Measurements from ENCODE around the gene RANBP17. TPM values are rescaled to one million over a fixed set of nuclear protein-coding genes. Genes with fewer than 3 reads are reported as not detected.
A peak's percentile ranks its signal among the peaks of the same experiment; 100 is the strongest.
"Not testable (repeated sequence)": the region's sequence is repeated elsewhere in the genome, so short reads cannot be mapped to it uniquely, and the experiment has no call there.

The RANBP17 gene
- total RNA-seq, 2 experiments from 2014 or later: 0.13 TPM; not detected in 1

GRCh38 chr5:171270136-171270535 is 408.3 kb downstream of the RANBP17 start:
- Mint-ChIP-seq H3K9me3 (ENCODE audit: insufficient read depth) (no peaks in the 10 kb centered on the region), H3K27ac (no peak overlapping the region), H3K27me3 (ENCODE audit: low read depth) (peaks cover 20% of the 10 kb centered on the region), H3K36me3 (ENCODE audit: low read depth) (no peaks in the 10 kb centered on the region), H3K4me1 (ENCODE audit: low read depth) (peaks cover 22% of the 10 kb centered on the region), H3K4me3 (no peak overlapping the region)
- DNase-seq (no peak), ATAC-seq (no peak)
- POLR2A ChIA-PET: no interaction called here
- CTCF ChIA-PET: no interaction called here

- H3K4me1 Mint-ChIP-seq (ENCODE audit: low read depth): peaks cover 13% of the 10 kb centered on the region
- DNase-seq (no peak), ATAC-seq (no peak)
- CTCF ChIA-PET: interaction anchor here (1.3 kb wide), 1 partner anchor 64 kb away, joined by 12 read pairs; no protein-coding TSS in a partner anchor
- H3K27me3 Mint-ChIP-seq (ENCODE audit: low read depth): peaks cover 21% of the 10 kb centered on the region
- H3K36me3 Mint-ChIP-seq (ENCODE audit: low read depth): no peaks in the 10 kb centered on the region
- no peaks in the 10 kb centered on the region for H3K9me3 Mint-ChIP-seq (ENCODE audit: insufficient read depth)
- H3K27ac Mint-ChIP-seq: no peak overlapping the region
- POLR2A ChIA-PET: interaction anchor here (0.6 kb wide), 1 partner anchor 102 kb away, joined by 3 read pairs; no protein-coding TSS in a partner anchor
- H3K4me3 Mint-ChIP-seq: no peak overlapping the region
Observed at GRCh38 chr5:171271798-171272197, 410.0 kb downstream of the RANBP17 start.

GRCh38 chr5:171272996-171273970 is 411.5 kb downstream of the RANBP17 start:
- H3K4me3 Mint-ChIP-seq: no peak overlapping the region
- no peak for ATAC-seq
- peak; percentile 37 for DNase-seq
- H3K27ac Mint-ChIP-seq: no peak overlapping the region
- H3K4me1 Mint-ChIP-seq (ENCODE audit: low read depth): peaks cover 13% of the 10 kb centered on the region
- no peaks in the 10 kb centered on the region for H3K36me3 Mint-ChIP-seq (ENCODE audit: low read depth)
- H3K9me3 Mint-ChIP-seq (ENCODE audit: insufficient read depth): no peaks in the 10 kb centered on the region
- H3K27me3 Mint-ChIP-seq (ENCODE audit: low read depth): peaks cover 21% of the 10 kb centered on the region
- CTCF ChIA-PET: interaction anchor here (0.7 to 1.5 kb wide), 8 partner anchors 9 to 69 kb away, joined by 3 to 12 read pairs (median 3); no protein-coding TSS in a partner anchor
- POLR2A ChIA-PET: no interaction called here

GRCh38 chr5:171275841-171276544 is 414.2 kb downstream of the RANBP17 start:
- H3K4me1 Mint-ChIP-seq (ENCODE audit: low read depth): peaks cover 9% of the 10 kb centered on the region
- no peaks in the 10 kb centered on the region for H3K36me3 Mint-ChIP-seq (ENCODE audit: low read depth)
- ATAC-seq: no peak
- ChIA-PET POLR2A (no interaction called here), CTCF (interaction anchor here (1.0 kb wide), 2 partner anchors 66 to 69 kb away, joined by 3 to 5 read pairs; no protein-coding TSS in a partner anchor)
- no peaks in the 10 kb centered on the region for H3K9me3 Mint-ChIP-seq (ENCODE audit: insufficient read depth)
- no peak for DNase-seq
- H3K27ac Mint-ChIP-seq: no peak overlapping the region
- no peak overlapping the region for H3K4me3 Mint-ChIP-seq
- peaks cover 20% of the 10 kb centered on the region for H3K27me3 Mint-ChIP-seq (ENCODE audit: low read depth)

- CTCF ChIA-PET: no interaction called here
- Mint-ChIP-seq H3K9me3 (ENCODE audit: insufficient read depth) (no peaks in the 10 kb centered on the region), H3K36me3 (ENCODE audit: low read depth) (no peaks in the 10 kb centered on the region), H3K4me1 (ENCODE audit: low read depth) (no peaks in the 10 kb centered on the region), H3K27me3 (ENCODE audit: low read depth) (peaks cover 35% of the 10 kb centered on the region), H3K4me3 (no peak overlapping the region), H3K27ac (no peak overlapping the region)
- POLR2A ChIA-PET: no interaction called here
- DNase-seq (no peak), ATAC-seq (no peak)
Observed at GRCh38 chr5:171283753-171284152, 421.9 kb downstream of the RANBP17 start.

GRCh38 chr5:171285465-171285864 is 423.6 kb downstream of the RANBP17 start:
- ATAC-seq: no peak
- POLR2A ChIA-PET: no interaction called here

GRCh38 chr5:171288066-171288465 is 426.2 kb downstream of the RANBP17 start:
- no peaks in the 10 kb centered on the region for H3K4me1 Mint-ChIP-seq (ENCODE audit: low read depth)

More at GRCh38 chr5:171285465-171285864, 423.6 kb downstream of the RANBP17 start:
- Mint-ChIP-seq H3K4me1 (ENCODE audit: low read depth) (no peaks in the 10 kb centered on the region), H3K27me3 (ENCODE audit: low read depth) (peaks cover 33% of the 10 kb centered on the region), H3K27ac (no peak overlapping the region), H3K9me3 (ENCODE audit: insufficient read depth) (no peaks in the 10 kb centered on the region), H3K4me3 (no peak overlapping the region), H3K36me3 (ENCODE audit: low read depth) (no peaks in the 10 kb centered on the region)
- DNase-seq: no peak
- CTCF ChIA-PET: no interaction called here

GRCh38 chr5:171291371-171291770 is 429.6 kb downstream of the RANBP17 start:
- H3K36me3 Mint-ChIP-seq (ENCODE audit: low read depth): no peaks in the 10 kb centered on the region
- CTCF ChIA-PET: no interaction called here
- no peak for DNase-seq
- POLR2A ChIA-PET: no interaction called here
- no peak for ATAC-seq
- peaks cover 26% of the 10 kb centered on the region for H3K27me3 Mint-ChIP-seq (ENCODE audit: low read depth)
- no peaks in the 10 kb centered on the region for H3K9me3 Mint-ChIP-seq (ENCODE audit: insufficient read depth)
- no peak overlapping the region for H3K27ac Mint-ChIP-seq
- no peak overlapping the region for H3K4me3 Mint-ChIP-seq
- H3K4me1 Mint-ChIP-seq (ENCODE audit: low read depth): no peaks in the 10 kb centered on the region

More at GRCh38 chr5:171288066-171288465, 426.2 kb downstream of the RANBP17 start:
- CTCF ChIA-PET: no interaction called here
- Mint-ChIP-seq H3K27me3 (ENCODE audit: low read depth) (peaks cover 31% of the 10 kb centered on the region), H3K36me3 (ENCODE audit: low read depth) (no peaks in the 10 kb centered on the region), H3K4me3 (no peak overlapping the region), H3K9me3 (ENCODE audit: insufficient read depth) (no peaks in the 10 kb centered on the region), H3K27ac (no peak overlapping the region)
- POLR2A ChIA-PET: no interaction called here
- ATAC-seq (no peak), DNase-seq (no peak)

GRCh38 chr5:171295299-171295698 is 433.5 kb downstream of the RANBP17 start:
- Mint-ChIP-seq H3K4me3 (no peak overlapping the region), H3K9me3 (ENCODE audit: insufficient read depth) (no peaks in the 10 kb centered on the region), H3K36me3 (ENCODE audit: low read depth) (no peaks in the 10 kb centered on the region), H3K27ac (no peak overlapping the region), H3K4me1 (ENCODE audit: low read depth) (no peaks in the 10 kb centered on the region), H3K27me3 (ENCODE audit: low read depth) (peaks cover 27% of the 10 kb centered on the region)
- no peak for DNase-seq
- CTCF ChIA-PET: interaction anchor here (1.4 kb wide), 1 partner anchor 22 kb away, joined by 3 read pairs; no protein-coding TSS in a partner anchor
- POLR2A ChIA-PET: no interaction called here
- ATAC-seq: no peak

- Mint-ChIP-seq H3K27ac (no peak overlapping the region), H3K27me3 (ENCODE audit: low read depth) (peaks cover 29% of the 10 kb centered on the region), H3K4me3 (no peak overlapping the region), H3K36me3 (ENCODE audit: low read depth) (no peaks in the 10 kb centered on the region), H3K4me1 (ENCODE audit: low read depth) (no peaks in the 10 kb centered on the region), H3K9me3 (ENCODE audit: insufficient read depth) (no peaks in the 10 kb centered on the region)
- ChIA-PET POLR2A (no interaction called here), CTCF (no interaction called here)
- DNase-seq (no peak), ATAC-seq (no peak)
Observed at GRCh38 chr5:171295801-171296200, 434.0 kb downstream of the RANBP17 start.

- CTCF ChIA-PET; DNase-seq; H3K36me3 Mint-ChIP-seq (ENCODE audit: low read depth); H3K27ac Mint-ChIP-seq; POLR2A ChIA-PET; H3K4me1 Mint-ChIP-seq (ENCODE audit: low read depth); ATAC-seq; H3K9me3 Mint-ChIP-seq (ENCODE audit: insufficient read depth); H3K4me3 Mint-ChIP-seq: not testable (repeated sequence)
- H3K27me3 Mint-ChIP-seq (ENCODE audit: low read depth): peaks cover 33% of the 10 kb centered on the region
Observed at GRCh38 chr5:171297941-171298340, 436.1 kb downstream of the RANBP17 start.

GRCh38 chr5:171299228-171299627 is 437.4 kb downstream of the RANBP17 start:
- peaks cover 39% of the 10 kb centered on the region for H3K27me3 Mint-ChIP-seq (ENCODE audit: low read depth)
- no peak overlapping the region for H3K27ac Mint-ChIP-seq
- ChIA-PET CTCF (no interaction called here), POLR2A (no interaction called here)
- H3K4me3 Mint-ChIP-seq: no peak overlapping the region
- no peak for DNase-seq
- no peaks in the 10 kb centered on the region for H3K9me3 Mint-ChIP-seq (ENCODE audit: insufficient read depth)
- no peaks in the 10 kb centered on the region for H3K4me1 Mint-ChIP-seq (ENCODE audit: low read depth)
- H3K36me3 Mint-ChIP-seq (ENCODE audit: low read depth): no peaks in the 10 kb centered on the region
- no peak for ATAC-seq

Measured in activated CD8-positive, alpha-beta T cell treated with anti-CD3 and anti-CD28 coated beads, Interleukin-2, amount 10 ng/mL, durations not matched to agents 7 days and 5 days (primary cell).